ENCODE measurements around the gene DBH. TPM values are rescaled to one million over a fixed set of nuclear protein-coding genes. Genes with fewer than 3 reads are reported as not detected.

DBH gene
- total and polyA plus RNA-seq, 2 donors (not counting 3 experiments of a cell fraction or from before 2014, with no cell fraction given) = not detected

DNA sequence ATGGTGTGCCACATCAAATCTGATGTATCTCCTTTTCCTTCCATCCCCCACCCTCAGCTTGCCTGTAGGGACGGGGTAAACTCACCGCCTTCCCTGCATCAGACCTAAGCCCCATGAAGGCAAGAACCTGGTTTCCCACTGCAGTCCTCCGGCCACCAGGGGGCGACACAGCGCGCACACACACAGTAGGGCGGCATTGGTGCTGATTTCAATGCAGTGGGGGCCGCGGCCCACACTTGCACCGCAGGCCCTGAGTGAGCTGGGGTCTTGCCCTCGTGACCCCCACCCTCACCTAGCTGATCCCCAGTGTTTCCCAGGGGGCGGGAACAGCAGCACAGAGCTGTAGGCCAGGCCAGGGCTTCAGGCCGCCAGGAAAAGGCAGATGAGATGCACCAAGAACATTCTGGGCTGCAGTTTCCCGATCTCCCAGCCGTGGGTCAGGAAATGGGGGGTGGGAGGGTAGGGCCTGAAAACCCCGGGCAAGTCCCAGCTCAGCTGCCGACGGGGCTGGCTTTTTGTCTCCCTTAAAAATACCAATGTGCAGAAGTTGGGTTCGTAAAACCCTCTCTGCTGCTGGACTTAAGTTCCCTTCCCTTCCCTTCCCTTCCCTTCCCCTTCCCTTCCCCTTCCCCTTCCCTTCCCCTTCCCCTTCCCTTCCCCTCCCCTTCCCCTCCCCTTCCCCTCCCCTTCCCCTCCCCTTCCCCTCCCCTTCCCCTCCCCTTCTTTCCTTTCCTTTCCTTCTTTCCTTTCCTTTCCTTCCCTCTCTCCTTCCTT is 46.5 kb upstream of the DBH start:
- ChIA-PET POLR2A (no interaction called here), CTCF (interaction anchor here (1.2 kb wide), 1 partner anchor 153 kb away, joined by 3 read pairs; no protein-coding TSS in a partner anchor)
- dilution Hi-C loops (cut with MboI; ENCODE audit: extremely low pct_ligation_motif_present, low sequenced_read_pairs) (no loop called here), intact Hi-C loops (cut with micrococcal nuclease) (no loop called here)
- no TSS peak for BruUV-seq (replicated peaks)
- no peak overlapping the region for H2AFZ ChIP-seq (ENCODE audit: low read depth, low read length)
- peaks cover 2% of the 10 kb centered on the region in 2 experiments for H3K27me3 ChIP-seq (ENCODE audit: control insufficient read depth in 2 of 2, insufficient read depth in 2 of 2, low read length in 2 of 2)
- no peak for TF ChIP-seq JUN (IDR thresholded peaks at IDR 0.05; ENCODE audit: borderline replicate concordance, insufficient read depth, insufficient read length, low read depth)
- TF ChIP-seq, protein P1, sequence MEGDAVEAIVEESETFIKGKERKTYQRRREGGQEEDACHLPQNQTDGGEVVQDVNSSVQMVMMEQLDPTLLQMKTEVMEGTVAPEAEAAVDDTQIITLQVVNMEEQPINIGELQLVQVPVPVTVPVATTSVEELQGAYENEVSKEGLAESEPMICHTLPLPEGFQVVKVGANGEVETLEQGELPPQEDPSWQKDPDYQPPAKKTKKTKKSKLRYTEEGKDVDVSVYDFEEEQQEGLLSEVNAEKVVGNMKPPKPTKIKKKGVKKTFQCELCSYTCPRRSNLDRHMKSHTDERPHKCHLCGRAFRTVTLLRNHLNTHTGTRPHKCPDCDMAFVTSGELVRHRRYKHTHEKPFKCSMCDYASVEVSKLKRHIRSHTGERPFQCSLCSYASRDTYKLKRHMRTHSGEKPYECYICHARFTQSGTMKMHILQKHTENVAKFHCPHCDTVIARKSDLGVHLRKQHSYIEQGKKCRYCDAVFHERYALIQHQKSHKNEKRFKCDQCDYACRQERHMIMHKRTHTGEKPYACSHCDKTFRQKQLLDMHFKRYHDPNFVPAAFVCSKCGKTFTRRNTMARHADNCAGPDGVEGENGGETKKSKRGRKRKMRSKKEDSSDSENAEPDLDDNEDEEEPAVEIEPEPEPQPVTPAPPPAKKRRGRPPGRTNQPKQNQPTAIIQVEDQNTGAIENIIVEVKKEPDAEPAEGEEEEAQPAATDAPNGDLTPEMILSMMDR (IDR thresholded peaks at IDR 0.05; ENCODE audit: extremely low read depth in 1 of 2, insufficient read depth in 1 of 2, low read depth in 1 of 2, low read length in 2 of 2) = peak; percentile 26 to 31
- no peak for DNase-seq (ENCODE audit: low read depth, low spot score)
- no peak overlapping the region for H3K9ac ChIP-seq (replicated peaks; ENCODE audit: extremely low read depth, insufficient read depth, low read length)
- no peak overlapping the region for H3K4me2 ChIP-seq (ENCODE audit: insufficient read depth, low read length)
- FAIRE-seq = no peak
- H3K4me1 ChIP-seq (ENCODE audit: control insufficient read depth, extremely low read depth, insufficient read depth, low read length) = no peaks in the 10 kb centered on the region
- H3K79me2 ChIP-seq (ENCODE audit: control insufficient read depth, insufficient read depth, low read length) = no peaks in the 10 kb centered on the region
- H3K4me3 ChIP-seq (replicated peaks in 1 of 3; ENCODE audit: insufficient read depth in 1 of 3, low read depth in 1 of 3, low read length in 3 of 3) = no peak overlapping the region
- H4K20me1 ChIP-seq (replicated peaks; ENCODE audit: control insufficient read depth, extremely low read depth, insufficient read depth, low read length) = no peaks in the 10 kb centered on the region
- H3K9me1 ChIP-seq (replicated peaks; ENCODE audit: control insufficient read depth, extremely low read depth, insufficient read depth, low read length) = no peaks in the 10 kb centered on the region
- no peaks in the 10 kb centered on the region for H3K36me3 ChIP-seq (ENCODE audit: control insufficient read depth in 2 of 2, extremely low read depth in 1 of 2, insufficient read depth in 2 of 2, low read length in 2 of 2)
- H3K9me3 ChIP-seq (replicated peaks; ENCODE audit: control insufficient read depth, insufficient read depth, low read length) = no peaks in the 10 kb centered on the region
- no peak overlapping the region for H3K27ac ChIP-seq (ENCODE audit: insufficient read depth, low read depth, low read length)

DNA sequence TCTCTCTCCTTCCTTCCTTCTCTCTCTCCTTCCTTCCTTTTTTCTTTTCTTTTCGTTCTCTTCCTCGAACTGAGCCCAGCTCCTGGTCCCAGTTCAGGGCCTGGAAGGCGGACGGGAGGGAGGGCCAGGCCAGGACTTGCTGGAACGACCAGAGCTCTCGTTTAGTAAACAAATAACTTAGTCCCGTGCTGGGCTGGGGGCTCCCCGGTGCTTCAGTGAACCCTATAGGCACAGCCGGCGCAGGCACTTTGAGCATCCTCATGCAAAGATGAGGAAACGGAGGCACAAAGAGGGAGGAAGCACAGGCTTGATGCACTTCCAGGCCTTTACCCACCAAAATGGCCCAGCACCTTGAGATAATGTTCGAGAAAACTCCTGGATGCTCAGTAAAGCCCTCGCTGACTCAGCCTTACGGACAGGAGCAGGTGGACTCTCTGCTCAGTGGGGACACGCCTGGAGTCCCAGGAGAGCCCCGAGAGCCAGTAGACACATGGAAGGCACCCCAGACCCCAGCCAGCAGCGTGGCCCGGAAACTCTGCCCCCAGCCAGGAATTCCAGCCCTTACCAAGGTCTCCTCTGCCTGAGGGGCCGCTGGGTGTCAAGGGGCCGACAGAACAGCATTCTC is 45.8 kb upstream of the DBH start:
- Histone ChIP-seq H3K27ac (ENCODE audit: insufficient read depth, low read depth, low read length) (no peak overlapping the region), H3K9me3 (replicated peaks; ENCODE audit: control insufficient read depth, insufficient read depth, low read length) (no peaks in the 10 kb centered on the region), H2AFZ (ENCODE audit: low read depth, low read length) (no peak overlapping the region), H3K27me3 (ENCODE audit: control insufficient read depth in 2 of 2, insufficient read depth in 2 of 2, low read length in 2 of 2) (peaks cover 2% of the 10 kb centered on the region in 2 experiments), H4K20me1 (replicated peaks; ENCODE audit: control insufficient read depth, extremely low read depth, insufficient read depth, low read length) (no peaks in the 10 kb centered on the region), H3K9ac (replicated peaks; ENCODE audit: extremely low read depth, insufficient read depth, low read length) (no peak overlapping the region), H3K4me3 (replicated peaks in 1 of 3; ENCODE audit: insufficient read depth in 1 of 3, low read depth in 1 of 3, low read length in 3 of 3) (no peak overlapping the region), H3K36me3 (ENCODE audit: control insufficient read depth in 2 of 2, extremely low read depth in 1 of 2, insufficient read depth in 2 of 2, low read length in 2 of 2) (no peaks in the 10 kb centered on the region), H3K79me2 (ENCODE audit: control insufficient read depth, insufficient read depth, low read length) (no peaks in the 10 kb centered on the region), H3K4me2 (ENCODE audit: insufficient read depth, low read length) (no peak overlapping the region), H3K9me1 (replicated peaks; ENCODE audit: control insufficient read depth, extremely low read depth, insufficient read depth, low read length) (no peaks in the 10 kb centered on the region), H3K4me1 (ENCODE audit: control insufficient read depth, extremely low read depth, insufficient read depth, low read length) (no peaks in the 10 kb centered on the region)
- TF ChIP-seq POLR2A (IDR thresholded peaks at IDR 0.05; ENCODE audit: low read depth, low read length) (no peak), GATA2 (IDR thresholded peaks at IDR 0.05; ENCODE audit: insufficient read depth, insufficient read length, low read depth, low read length) (no peak), FOS (IDR thresholded peaks at IDR 0.05; ENCODE audit: borderline replicate concordance, insufficient read depth, low read length) (no peak), POLR2AphosphoS5 (IDR thresholded peaks at IDR 0.05; ENCODE audit: insufficient read depth, low read depth, low read length) (no peak), JUN (IDR thresholded peaks at IDR 0.05; ENCODE audit: borderline replicate concordance, insufficient read depth, insufficient read length, low read depth) (no peak), MYC (IDR thresholded peaks at IDR 0.05; ENCODE audit: low read depth, low read length) (no peak), EZH2 (IDR thresholded peaks at IDR 0.05; ENCODE audit: borderline replicate concordance, low read depth, low read length, severe bottlenecking) (no peak)
- TF ChIP-seq, protein P2, sequence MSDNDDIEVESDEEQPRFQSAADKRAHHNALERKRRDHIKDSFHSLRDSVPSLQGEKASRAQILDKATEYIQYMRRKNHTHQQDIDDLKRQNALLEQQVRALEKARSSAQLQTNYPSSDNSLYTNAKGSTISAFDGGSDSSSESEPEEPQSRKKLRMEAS (IDR thresholded peaks at IDR 0.05; ENCODE audit: insufficient read depth, insufficient read length) = no peak
- TF ChIP-seq, protein P1 (IDR thresholded peaks at IDR 0.05; ENCODE audit: extremely low read depth in 1 of 2, insufficient read depth in 1 of 2, low read depth in 1 of 2, low read length in 2 of 2) = no peak
- DNase-seq (ENCODE audit: low read depth, low spot score) = no peak
- no peak for FAIRE-seq
- intact Hi-C loops (cut with micrococcal nuclease) = no loop called here
- ChIA-PET POLR2A (no interaction called here), CTCF (no interaction called here)
- dilution Hi-C loops (cut with MboI; ENCODE audit: extremely low pct_ligation_motif_present, low sequenced_read_pairs) = no loop called here
- no TSS peak for BruUV-seq (replicated peaks)

All from endothelial cell of umbilical vein (primary cell).